Measurements from ENCODE around the gene RBM47.

RBM47 gene

GRCh38 chr4:40622913-40623312 is 6.8 kb downstream of the RBM47 start:
- DNase-seq, result peak; percentile 8

- DNase-seq, result peak; percentile 37
Observed at GRCh38 chr4:40621592-40622512, 7.8 kb downstream of the RBM47 start.

GRCh38 chr4:40621229-40621591 is 8.5 kb downstream of the RBM47 start:
- DNase-seq, result no peak

GRCh38 chr4:40619600-40619999 is 10.1 kb downstream of the RBM47 start:
- no peak for DNase-seq

- no peak for DNase-seq
Observed at GRCh38 chr4:40617872-40618271, 11.8 kb downstream of the RBM47 start.

GRCh38 chr4:40614031-40614430 is 15.6 kb downstream of the RBM47 start:
- no peak for DNase-seq

- no peak for DNase-seq
Observed at GRCh38 chr4:40613456-40613855, 16.2 kb downstream of the RBM47 start.

GRCh38 chr4:40612831-40613230 is 16.8 kb downstream of the RBM47 start:
- DNase-seq, result no peak

GRCh38 chr4:40612283-40612682 is 17.4 kb downstream of the RBM47 start:
- no peak for DNase-seq

GRCh38 chr4:40608628-40609027 is 21.0 kb downstream of the RBM47 start:
- DNase-seq, result no peak

- DNase-seq, result no peak
Observed at GRCh38 chr4:40607221-40607620, 22.4 kb downstream of the RBM47 start.

GRCh38 chr4:40606239-40606767 is 23.4 kb downstream of the RBM47 start:
- no peak for DNase-seq

- DNase-seq, result no peak
Observed at GRCh38 chr4:40603281-40603680, 26.4 kb downstream of the RBM47 start.

- no peak for DNase-seq
Observed at GRCh38 chr4:40601641-40602040, 28.0 kb downstream of the RBM47 start.

GRCh38 chr4:40600850-40601249 is 28.8 kb downstream of the RBM47 start:
- no peak for DNase-seq

GRCh38 chr4:40599431-40599830 is 30.2 kb downstream of the RBM47 start:
- no peak for DNase-seq

GRCh38 chr4:40596522-40596921 is 33.1 kb downstream of the RBM47 start:
- no peak for DNase-seq

- DNase-seq, result no peak
Observed at GRCh38 chr4:40595981-40596380, 33.7 kb downstream of the RBM47 start.

GRCh38 chr4:40594261-40595178 is 35.1 kb downstream of the RBM47 start:
- DNase-seq, result no peak

- no peak for DNase-seq
Observed at GRCh38 chr4:40592034-40592433, 37.6 kb downstream of the RBM47 start.

- no peak for DNase-seq
Observed at GRCh38 chr4:40587826-40588225, 41.8 kb downstream of the RBM47 start.

GRCh38 chr4:40587351-40587750 is 42.3 kb downstream of the RBM47 start:
- no peak for DNase-seq

GRCh38 chr4:40586729-40587128 is 42.9 kb downstream of the RBM47 start:
- DNase-seq, result no peak

- DNase-seq, result no peak
Observed at GRCh38 chr4:40586034-40586433, 43.6 kb downstream of the RBM47 start.
